A375 (cell line): ENCODE data around the gene DNAJC9. TPM values are rescaled to one million over a fixed set of nuclear protein-coding genes. Genes with fewer than 3 reads are reported as not detected.

Source experiments
- small RNA-seq: library from RNA; depleted of rRNA; stranded (forward); fragments of <200 nt; gene quantifications from one replicate; pipeline ENCODE3, GENCODE V24; 2014
- total RNA-seq: library from RNA; depleted of rRNA; stranded (reverse); fragments of >200 nt; shearing (Covaris generic); gene quantifications from 2 replicates; pipeline ENCODE4 v1.2.3, GENCODE V29; 2014; rRNA removed

DNAJC9 gene
- total RNA-seq: 51.6 and 54.0 TPM in 2 replicates

GRCh38 chr10:73246646-73247508 lies at the start of gene DNAJC9:
Gene DNAJC9, minus strand, starts transcription at chr10:73247255. Its CDS starts 66 bp downstream, at chr10:73247189.

GRCh38 chr10:73252445-73253224 lies 5.6 kb upstream of the DNAJC9 start, which contains the start of gene MRPS16:
Gene MRPS16, minus strand, starts transcription at chr10:73252644. Its CDS starts 162 bp downstream, at chr10:73252482.

Small RNA genes lying within 50 kb of the gene (small RNA-seq; reads per million reads assigned to genes)
- gene RF00019 (not detected), gene RNU6-833P (not detected)

Other genes with a start within 250 kb of the DNAJC9 start
- 34.3 and 40.2 TPM in 2 replicates for gene P4HA1, start 150.4 kb downstream of the DNAJC9 start, total RNA-seq
- 1.3 TPM in 2 replicates for gene NUDT13, start 136.8 kb downstream of the DNAJC9 start, total RNA-seq
- gene ECD, start 79.2 kb downstream of the DNAJC9 start, total RNA-seq: 23.3 and 31.3 TPM in 2 replicates
- 5.9 and 8.1 TPM in 2 replicates for gene FAM149B1, start 79.1 kb downstream of the DNAJC9 start, total RNA-seq
- gene MRPS16, start 5.4 kb upstream of the DNAJC9 start, total RNA-seq: 59.1 and 60.8 TPM in 2 replicates
- gene CFAP70, start 111.6 kb upstream of the DNAJC9 start, total RNA-seq: 0.11 and 0.15 TPM in 2 replicates
- gene ANXA7, start 166.8 kb upstream of the DNAJC9 start, total RNA-seq: 30.1 and 39.1 TPM in 2 replicates
- 0.69 and 0.94 TPM in 2 replicates for gene MSS51, start 186.3 kb upstream of the DNAJC9 start, total RNA-seq
- 6.2 and 7.3 TPM in 2 replicates for gene PPP3CB, start 248.8 kb upstream of the DNAJC9 start, total RNA-seq